HCT116 (cell line): ENCODE data around the gene APOLD1. TPM values are rescaled to one million over a fixed set of nuclear protein-coding genes. Genes with fewer than 3 reads are reported as not detected.

Source experiments
- ATAC-seq: fragments of 200-7000 bp; cut with Tn5 transposase; 2 replicates; pipeline ENCODE4 v1.9.1; 2020; ENCODE audit warnings: mild to moderate bottlenecking, moderate library complexity
- BruUV-seq: library from RNA; stranded (reverse); fragments of 400-500 nt; replicated peaks from 2 replicates; lab custom pipeline; 2021; lab: Mats Ljungman, UMichigan
- CTCF ChIA-PET: fragments of 300-600 bp; sonication (Branson Sonifier 250); formaldehyde crosslinking; loops from one replicate; lab custom pipeline; 2021; ENCODE audit warnings: antibody characterized with exemption; lab: Charles Lee
- POLR2A ChIA-PET: fragments of 300-600, 350-600 bp; sonication (Branson Sonifier 250); formaldehyde crosslinking; loops from one replicate; lab custom pipeline; 2021; ENCODE audit warnings: antibody characterized with exemption; lab: Charles Lee
- RAD21 ChIA-PET, 2 experiments: fragments of 300-600 bp; sonication (Branson Sonifier 250); formaldehyde crosslinking; loops; one replicate each; lab custom pipeline; 2023; ENCODE audit warnings: low total read pairs in 2 of 2; ENCODE audit not compliant: uncharacterized antibody in 2 of 2, unreplicated experiment in 2 of 2, low non-redundant PET in 1 of 2; lab: Charles Lee
- DNase-seq: peaks from one replicate; pipeline ENCODE4 v3.0.0-alpha.2; 2010; ENCODE audit warnings: low read depth, low spot score
- H2AFZ ChIP-seq: fragments of 200-600 bp; shearing (Covaris generic), sonication (generic); 2 replicates; pipeline ENCODE4 v1.6.1; 2017; ENCODE audit warnings: low read depth, mixed run types, mixed read lengths, antibody characterized with exemption, low read length; ENCODE audit not compliant: poor library complexity, severe bottlenecking
- H3K27ac ChIP-seq: 2 replicates; pipeline ENCODE4 v1.5.1; 2012; ENCODE audit warnings: low read depth, low read length
- H3K27me3 ChIP-seq: fragments of 200-600 bp; sonication (generic); 2 replicates; pipeline ENCODE4 v1.6.1; 2016; ENCODE audit warnings: mixed run types, low read length, mixed read lengths; ENCODE audit not compliant: insufficient read depth
- H3K36me3 ChIP-seq, 2 experiments: fragments of 200-500 bp in 1 of 2; fragments of 200-600 bp in 1 of 2; sonication (Bioruptor generic) in 1 of 2; sonication (generic) in 1 of 2; 2 replicates each; pipeline versions ENCODE4 v1.5.1 to v1.6.1; 2014 to 2016; ENCODE audit warnings: low read length in 2 of 2, inconsistent platforms in 1 of 2, mixed read lengths in 1 of 2, mixed run types in 1 of 2; ENCODE audit not compliant: insufficient read depth in 2 of 2, control insufficient read depth in 1 of 2
- H3K4me1 ChIP-seq, 2 experiments: fragments of 200-600 bp in 1 of 2; sonication (generic) in 1 of 2; 2 replicates each; pipeline versions ENCODE4 v1.5.1 to v1.6.1; 2012 to 2017; ENCODE audit warnings: low read length in 2 of 2, inconsistent platforms in 1 of 2, mild to moderate bottlenecking in 1 of 2, mixed read lengths in 1 of 2, mixed run types in 1 of 2, moderate library complexity in 1 of 2; ENCODE audit not compliant: insufficient read depth in 2 of 2, control insufficient read depth in 1 of 2
- H3K4me2 ChIP-seq: fragments of 200-600 bp; sonication (generic); 2 replicates; pipeline ENCODE4 v1.6.1; 2017; ENCODE audit warnings: mixed run types, low read length, mixed read lengths
- H3K4me3 ChIP-seq, 2 experiments: fragments of 200-600 bp in 1 of 2; sonication (generic) in 1 of 2; replicated peaks in 1 of 2; 2 replicates each; pipeline ENCODE4 v1.5.1; 2011 to 2016; ENCODE audit warnings: low read length in 2 of 2, control low read depth in 1 of 2, low read depth in 1 of 2, mild to moderate bottlenecking in 1 of 2, mixed read lengths in 1 of 2, mixed run types in 1 of 2
- H3K79me2 ChIP-seq: fragments of 200-600 bp; sonication (generic); 2 replicates; pipeline ENCODE4 v1.6.1; 2017; ENCODE audit warnings: mild to moderate bottlenecking, mixed run types, low read length, moderate library complexity, mixed read lengths; ENCODE audit not compliant: insufficient read depth
- H3K9ac ChIP-seq: fragments of 200-600 bp; sonication (generic); 2 replicates; pipeline ENCODE4 v1.6.1; 2016; ENCODE audit warnings: low read length, mixed read lengths
- H3K9me2 ChIP-seq: fragments of 200-600 bp; sonication (generic), shearing (Covaris generic); 2 replicates; pipeline ENCODE4 v1.6.1; 2017; ENCODE audit warnings: mixed run types, mild to moderate bottlenecking, moderate library complexity; ENCODE audit not compliant: insufficient read depth
- H3K9me3 ChIP-seq, 2 experiments: fragments of 200-500 bp in 1 of 2; fragments of 200-600 bp in 1 of 2; sonication (Bioruptor generic) in 1 of 2; sonication (generic) in 1 of 2; 2 replicates each; pipeline ENCODE4 v1.6.1; 2014 to 2017; ENCODE audit warnings: low read length in 2 of 2, mixed read lengths in 2 of 2, inconsistent platforms in 1 of 2, low read depth in 1 of 2, mild to moderate bottlenecking in 1 of 2, mixed run types in 1 of 2, moderate library complexity in 1 of 2; ENCODE audit not compliant: control insufficient read depth in 1 of 2, insufficient read depth in 1 of 2
- H4K20me1 ChIP-seq: fragments of 200-600 bp; sonication (generic), shearing (Covaris generic); 2 replicates; pipeline ENCODE4 v1.6.1; 2017; ENCODE audit warnings: mixed run types, mild to moderate bottlenecking, moderate library complexity; ENCODE audit not compliant: insufficient read depth
- CEBPB ChIP-seq: IDR thresholded peaks from 2 replicates; pipeline ENCODE4 v1.6.1; 2012; ENCODE audit warnings: low read depth
- ELF1 ChIP-seq: IDR thresholded peaks from 2 replicates; pipeline ENCODE4 v1.6.1; 2012; ENCODE audit warnings: low read depth, borderline replicate concordance
- FOSL1 ChIP-seq: IDR thresholded peaks from 2 replicates; pipeline ENCODE4 v1.6.1; 2012; ENCODE audit warnings: low read depth
- POLR2AphosphoS5 ChIP-seq: IDR thresholded peaks from 2 replicates; pipeline ENCODE4 v1.6.1; 2011; ENCODE audit warnings: mild to moderate bottlenecking, low read depth, low read length, moderate library complexity
- SIN3A ChIP-seq: IDR thresholded peaks from 2 replicates; pipeline ENCODE4 v1.6.1; 2012; ENCODE audit warnings: low read depth
- SRF ChIP-seq: IDR thresholded peaks from 2 replicates; pipeline ENCODE4 v1.6.1; 2012; ENCODE audit warnings: low read depth
- YY1 ChIP-seq: IDR thresholded peaks from 2 replicates; pipeline ENCODE4 v1.6.1; 2011; ENCODE audit warnings: low read length, low read depth, moderate library complexity, mild to moderate bottlenecking; ENCODE audit not compliant: insufficient replicate concordance; ENCODE audit errors: extremely low read depth
- ZFX ChIP-seq: fragments of 450-650 bp; IDR thresholded peaks from 2 replicates; pipeline ENCODE4 v1.6.1; 2017
- ZNF274 ChIP-seq: fragments of 200-500 bp; sonication (Bioruptor generic); IDR thresholded peaks from 2 replicates; pipeline ENCODE4 v1.6.1; 2014; ENCODE audit warnings: mild to moderate bottlenecking, low read depth, low read length, inconsistent platforms
- intact Hi-C: fragments of 100-400 bp; cut with micrococcal nuclease; formaldehyde crosslinking; loops from 2 replicates; pipeline ENCODE4 v1.10.0; 2022
- total RNA-seq: library from RNA; stranded (reverse); gene quantifications from one replicate; pipeline ENCODE4 v1.2.1, GENCODE V29; 2021; ENCODE audit not compliant: unreplicated experiment
- TF ChIP-seq, protein P1 (sequence below): IDR thresholded peaks from 2 replicates; pipeline ENCODE4 v1.6.1; 2012

The APOLD1 gene
- total RNA-seq, 1 experiment from 2014 or later: 3.9 TPM

DNA sequence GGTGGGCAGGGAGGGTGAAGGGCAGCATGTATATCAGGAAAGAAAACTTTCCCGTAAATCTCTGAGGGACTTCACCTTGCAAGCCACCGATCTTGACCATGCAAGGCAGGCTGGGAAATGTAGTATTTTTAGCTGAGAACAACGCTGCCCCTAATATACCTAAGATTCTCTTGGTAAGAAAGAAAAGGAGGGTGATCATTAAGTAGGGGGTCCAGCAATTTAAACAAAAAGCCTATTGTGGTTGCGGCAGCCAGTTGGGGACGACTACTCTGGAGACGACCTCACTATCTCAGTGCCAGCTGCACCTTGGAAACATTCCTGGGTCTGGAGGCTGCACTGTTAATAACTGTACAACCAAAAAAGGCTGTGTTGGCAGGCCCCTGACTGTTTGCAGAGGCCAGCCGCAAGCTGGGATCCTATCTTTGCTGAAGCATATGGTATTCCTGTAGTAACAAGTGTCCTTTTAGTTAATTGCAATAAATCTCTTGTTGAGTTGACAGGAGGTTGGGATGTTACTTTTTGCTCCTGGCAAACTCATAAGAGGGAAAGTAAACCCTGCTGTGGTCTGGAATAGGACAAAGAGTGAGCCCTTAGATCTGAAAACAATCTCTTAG is 6.4 kb downstream of the APOLD1 start (continued):
- TF ChIP-seq ELF1 (no peak), POLR2AphosphoS5 (no peak), ZFX (no peak), YY1 (no peak), SRF (no peak), ZNF274 (no peak), CEBPB (no peak)

DNA sequence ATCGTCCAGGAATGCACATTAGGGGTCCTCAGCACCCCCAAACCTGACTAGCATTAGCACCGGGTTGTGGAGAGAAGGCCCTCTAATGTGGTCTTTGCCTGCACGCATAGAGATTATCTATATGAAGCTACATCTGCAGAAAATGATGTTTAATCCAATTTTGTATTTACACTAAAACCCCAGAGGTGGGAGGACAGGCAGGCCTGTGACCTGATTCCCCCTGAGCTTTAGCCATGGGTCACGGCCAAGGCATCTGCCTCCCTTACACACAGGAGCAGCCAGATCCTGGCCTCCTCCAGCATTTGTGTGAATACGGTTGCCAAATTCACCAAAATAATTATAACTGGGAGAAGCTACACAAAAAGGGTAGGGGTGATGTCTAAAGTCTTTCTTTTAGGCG is 7.0 kb downstream of the APOLD1 start:
- no peaks in the 10 kb centered on the region for H4K20me1 ChIP-seq
- no peaks in the 10 kb centered on the region for H3K27me3 ChIP-seq
- no peak overlapping the region for H3K4me3 ChIP-seq
- no peak overlapping the region for H2AFZ ChIP-seq
- H3K9me3 ChIP-seq: no peaks in the 10 kb centered on the region
- no peak overlapping the region for H3K4me2 ChIP-seq
- peaks cover 4 to 36% of the 10 kb centered on the region in 2 experiments; a peak in 3 of 4 replicates for H3K4me1 ChIP-seq
- no peaks in the 10 kb centered on the region for H3K79me2 ChIP-seq
- ATAC-seq: no peak
- no peak overlapping the region for H3K9ac ChIP-seq
- no peak for TF ChIP-seq FOSL1
- no peak for TF ChIP-seq ZFX
- no peak for TF ChIP-seq ZNF274
- TF ChIP-seq, protein P1, sequence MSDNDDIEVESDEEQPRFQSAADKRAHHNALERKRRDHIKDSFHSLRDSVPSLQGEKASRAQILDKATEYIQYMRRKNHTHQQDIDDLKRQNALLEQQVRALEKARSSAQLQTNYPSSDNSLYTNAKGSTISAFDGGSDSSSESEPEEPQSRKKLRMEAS: no peak
- TF ChIP-seq SIN3A: no peak
- TF ChIP-seq, all 23 proteins: peak for 0
- CTCF ChIA-PET: no interaction called here
- Histone ChIP-seq H3K36me3 (no peaks in the 10 kb centered on the region), H3K9me2 (no peaks in the 10 kb centered on the region), H3K27ac (no peak overlapping the region)
- BruUV-seq: no TSS peak
- intact Hi-C loops: loop anchor here (5.0 kb wide), 1 partner anchor 125 kb away; no protein-coding TSS in a partner anchor
- no peak for DNase-seq
- POLR2A ChIA-PET: interaction anchor here (1.2 to 1.4 kb wide), 2 partner anchors 24 to 99 kb away, joined by 3 read pairs; partner anchors contain the start of gene GPRC5A
- RAD21 ChIA-PET: interaction anchor here in 1 of 2 experiments (0.9 kb wide), 1 partner anchor 1375 kb away, joined by 3 read pairs; no protein-coding TSS in a partner anchor
